K562 (cell line): ENCODE results near the gene INTS6L. TPM values are rescaled to one million over a fixed set of nuclear protein-coding genes. Genes with fewer than 3 reads are reported as not detected.

Experiments used
- BRD9 ChIP-seq: fragments of 450-650 bp; IDR thresholded peaks from 2 replicates; pipeline ENCODE4 v1.6.1; 2018; ENCODE audit warnings: low read depth; ENCODE audit not compliant: partially characterized antibody
- C11orf30 ChIP-seq: fragments of 450-650 bp; IDR thresholded peaks from 2 replicates; pipeline ENCODE4 v1.6.1; 2016; ENCODE audit warnings: low read depth, mild to moderate bottlenecking
- DMBX1 ChIP-seq: fragments of 250-450 bp; sonication (Bioruptor Pico); IDR thresholded peaks from 2 replicates; pipeline ENCODE4 v1.8.0; 2022; ENCODE audit warnings: inconsistent platforms, mild to moderate bottlenecking, moderate library complexity, borderline replicate concordance
- HDAC6 ChIP-seq: IDR thresholded peaks from 2 replicates; pipeline ENCODE4 v1.6.1; 2012; ENCODE audit warnings: low read depth, mild to moderate bottlenecking, control low read depth, inconsistent platforms, low read length, moderate library complexity
- LCOR ChIP-seq: sonication (generic); formaldehyde crosslinking; IDR thresholded peaks from 2 replicates; pipeline ENCODE4 v1.8.0; 2022; ENCODE audit warnings: mild to moderate bottlenecking, missing genetic modification reagents
- MAFK ChIP-seq: IDR thresholded peaks from 2 replicates; pipeline ENCODE4 v1.6.1; 2011; ENCODE audit warnings: low read length, improper control_type of control experiment
- MYC ChIP-seq, 2 experiments: fragments of 250-450 bp in 1 of 2; sonication (Bioruptor Pico) in 1 of 2; IDR thresholded peaks; 2 replicates each; pipeline versions ENCODE4 v1.5.1 to v1.6.1; 2012 to 2021; ENCODE audit warnings: low read depth in 2 of 2, borderline replicate concordance in 1 of 2, improper control_type of control experiment in 1 of 2, low read length in 1 of 2, mild to moderate bottlenecking in 1 of 2, moderate library complexity in 1 of 2
- POLR2AphosphoS5 ChIP-seq: IDR thresholded peaks from 2 replicates; pipeline ENCODE4 v1.6.1; 2011; ENCODE audit warnings: mild to moderate bottlenecking, low read depth, low read length, moderate library complexity; ENCODE audit not compliant: control insufficient read depth, insufficient read depth
- PRPF4 ChIP-seq: fragments of 200-400 bp; formaldehyde crosslinking; IDR thresholded peaks from one replicate; pipeline ENCODE4 v1.6.1; 2017; ENCODE audit warnings: low read length, low read depth, mild to moderate bottlenecking; ENCODE audit not compliant: insufficient read depth, poor library complexity, severe bottlenecking
- SMARCC2 ChIP-seq: fragments of 450-650 bp; IDR thresholded peaks from 2 replicates; pipeline ENCODE4 v1.6.1; 2017; ENCODE audit warnings: antibody characterized with exemption, moderate library complexity, mild to moderate bottlenecking, low read depth
- TAF15 ChIP-seq: fragments of 200-400 bp; formaldehyde crosslinking; IDR thresholded peaks from 2 replicates; pipeline ENCODE4 v1.6.1; 2017; ENCODE audit warnings: mild to moderate bottlenecking, low read depth, low read length, moderate library complexity
- ZBTB7A ChIP-seq: IDR thresholded peaks from 2 replicates; pipeline ENCODE4 v1.6.1; 2011; ENCODE audit warnings: low read depth, mild to moderate bottlenecking, low read length, moderate library complexity, borderline replicate concordance; ENCODE audit not compliant: control insufficient read depth
- ZFX ChIP-seq: sonication (generic); formaldehyde crosslinking; IDR thresholded peaks from 2 replicates; pipeline ENCODE4 v1.8.0; 2022; ENCODE audit warnings: mild to moderate bottlenecking, missing genetic modification reagents, moderate library complexity
- ZNF239 ChIP-seq: fragments of 250-450 bp; sonication (Bioruptor Pico); IDR thresholded peaks from 2 replicates; pipeline ENCODE4 v1.4.0; 2020; ENCODE audit warnings: mild to moderate bottlenecking
- ZNF311 ChIP-seq: fragments of 250-450 bp; sonication (Bioruptor Pico); IDR thresholded peaks from 2 replicates; pipeline ENCODE4 v1.4.0; 2020; ENCODE audit warnings: mild to moderate bottlenecking, moderate library complexity
- ZNF436 ChIP-seq: fragments of 250-450, 450-650 bp; sonication (Bioruptor Pico); formaldehyde crosslinking; IDR thresholded peaks from 2 replicates; pipeline ENCODE4 v1.7.0; 2020; ENCODE audit warnings: mild to moderate bottlenecking
- polyA plus RNA-seq, 8 experiments: library from polyadenylated mRNA; depleted of rRNA in 4 of 8; stranded (reverse) in 5 of 8; unstranded in 3 of 8; fragments of >200 nt; fragmentation: Nextera tagmentation in 2 of 8; fragmentation: Illumina TruSeq in 1 of 8; extraction: Ambion mirVana in 2 of 8; extraction: Trizol in 1 of 8; gene quantifications; 2 replicates each; pipeline versions ENCODE4 v1.2.1 to v1.2.3, GENCODE V29; 2011 to 2014; ENCODE audit warnings: inconsistent platforms in 1 of 8, missing spikeins in 1 of 8
- total RNA-seq, 7 experiments: library from RNA; depleted of rRNA in 6 of 7; stranded (reverse); fragments of >200 nt in 6 of 7; fragmentation: Illumina TruSeq in 2 of 7; extraction: Trizol in 2 of 7; gene quantifications; 2 replicates each; pipeline versions ENCODE4 v1.2.1 to v1.2.3, GENCODE V29; 2011 to 2021; ENCODE audit warnings: low replicate concordance in 1 of 7
- TF ChIP-seq, protein P1 (sequence below): fragments of 250-450 bp; sonication (Bioruptor Pico); IDR thresholded peaks from 2 replicates; pipeline ENCODE4 v1.6.1; 2021; ENCODE audit warnings: mild to moderate bottlenecking
- TF ChIP-seq, protein P2 (sequence below): sonication (generic); formaldehyde crosslinking; IDR thresholded peaks from 2 replicates; pipeline ENCODE4 v1.8.0; 2022; ENCODE audit warnings: mild to moderate bottlenecking, missing genetic modification reagents, borderline replicate concordance
- TF ChIP-seq, protein P3 (sequence below): fragments of 250-450 bp; sonication (Bioruptor Pico); IDR thresholded peaks from 2 replicates; pipeline ENCODE4 v1.5.0; 2021; ENCODE audit warnings: mild to moderate bottlenecking, borderline replicate concordance
- TF ChIP-seq, protein P4 (sequence below): fragments of 450-650 bp; IDR thresholded peaks from 2 replicates; pipeline ENCODE4 v1.6.1; 2014; ENCODE audit warnings: low read depth, mild to moderate bottlenecking, moderate library complexity, borderline replicate concordance

The INTS6L gene
- total and polyA plus RNA-seq, 9 of the 15 experiments (the other 6 are each of a cell fraction or from before 2014, with no cell fraction given): 6.1 to 44.9 (median 21.9) TPM

DNA sequence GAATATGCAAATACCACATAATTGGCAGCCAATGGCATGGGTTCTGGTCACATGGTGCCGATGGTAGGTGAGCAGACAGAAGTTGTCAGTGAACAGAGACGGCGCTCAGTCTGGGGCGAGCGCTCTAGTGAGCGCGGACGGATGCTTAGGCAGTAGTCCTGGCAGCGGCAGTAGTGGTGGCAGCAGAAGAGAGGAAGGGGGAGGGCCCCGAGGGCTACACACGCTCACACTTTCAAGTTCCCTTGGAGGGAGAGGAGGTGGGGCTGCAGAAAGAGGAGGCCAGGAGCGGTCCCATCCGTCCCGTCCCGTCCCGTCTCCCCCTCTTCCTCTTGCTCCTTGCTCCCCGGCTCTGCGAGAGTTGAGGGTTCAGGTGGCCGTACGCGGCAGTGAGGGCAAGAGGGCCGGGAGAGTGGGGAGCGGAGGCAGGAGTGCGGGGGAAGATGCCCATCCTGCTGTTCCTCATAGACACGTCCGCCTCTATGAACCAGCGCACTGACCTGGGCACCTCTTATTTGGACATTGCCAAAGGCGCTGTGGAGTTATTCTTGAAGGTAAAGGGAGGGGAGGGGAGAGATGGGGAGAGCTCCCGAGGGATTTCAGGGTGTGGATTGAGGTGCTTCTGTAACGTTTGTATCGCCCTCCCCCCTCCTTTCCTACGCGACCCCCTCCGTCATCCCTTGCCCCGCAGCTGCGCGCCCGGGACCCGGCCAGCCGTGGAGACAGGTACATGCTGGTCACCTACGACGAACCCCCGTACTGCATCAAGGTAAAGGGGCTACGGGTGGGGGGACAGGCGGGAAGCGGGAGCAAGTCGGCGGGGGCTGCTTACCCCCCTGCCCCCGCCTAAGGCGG lies at the start of gene INTS6L (continued):
- TF ChIP-seq, protein P1, sequence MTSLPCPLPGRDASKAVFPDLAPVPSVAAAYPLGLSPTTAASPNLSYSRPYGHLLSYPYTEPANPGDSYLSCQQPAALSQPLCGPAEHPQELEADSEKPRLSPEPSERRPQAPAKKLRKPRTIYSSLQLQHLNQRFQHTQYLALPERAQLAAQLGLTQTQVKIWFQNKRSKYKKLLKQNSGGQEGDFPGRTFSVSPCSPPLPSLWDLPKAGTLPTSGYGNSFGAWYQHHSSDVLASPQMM (CRISPR knock-in tag): no peak
- TF ChIP-seq ZFX (peak; percentile 60), SMARCC2 (no peak), ZNF436 (CRISPR knock-in tag) (no peak), DMBX1 (CRISPR knock-in tag) (no peak), POLR2AphosphoS5 (peak; percentile 94), LCOR (CRISPR knock-in tag) (0 out of 2 replicates have a peak, but pooled peaks have one; percentile 12), MAFK (no peak), ZNF239 (CRISPR knock-in tag) (no peak), ZBTB7A (no peak; the same call in 1 of the 2 replicates), HDAC6 (no peak), ZNF311 (CRISPR knock-in tag) (no peak), TAF15 (no peak), C11orf30 (peak; percentile 62), MYC (IDR thresholded peaks at IDR 0.05; ENCODE audit: low read depth, low read length) (no peak), MYC (CRISPR knock-in tag; IDR thresholded peaks at IDR 0.05; ENCODE audit: borderline replicate concordance, low read depth) (no peak), BRD9 (no peak), PRPF4 (no peak)
- TF ChIP-seq, protein P2, sequence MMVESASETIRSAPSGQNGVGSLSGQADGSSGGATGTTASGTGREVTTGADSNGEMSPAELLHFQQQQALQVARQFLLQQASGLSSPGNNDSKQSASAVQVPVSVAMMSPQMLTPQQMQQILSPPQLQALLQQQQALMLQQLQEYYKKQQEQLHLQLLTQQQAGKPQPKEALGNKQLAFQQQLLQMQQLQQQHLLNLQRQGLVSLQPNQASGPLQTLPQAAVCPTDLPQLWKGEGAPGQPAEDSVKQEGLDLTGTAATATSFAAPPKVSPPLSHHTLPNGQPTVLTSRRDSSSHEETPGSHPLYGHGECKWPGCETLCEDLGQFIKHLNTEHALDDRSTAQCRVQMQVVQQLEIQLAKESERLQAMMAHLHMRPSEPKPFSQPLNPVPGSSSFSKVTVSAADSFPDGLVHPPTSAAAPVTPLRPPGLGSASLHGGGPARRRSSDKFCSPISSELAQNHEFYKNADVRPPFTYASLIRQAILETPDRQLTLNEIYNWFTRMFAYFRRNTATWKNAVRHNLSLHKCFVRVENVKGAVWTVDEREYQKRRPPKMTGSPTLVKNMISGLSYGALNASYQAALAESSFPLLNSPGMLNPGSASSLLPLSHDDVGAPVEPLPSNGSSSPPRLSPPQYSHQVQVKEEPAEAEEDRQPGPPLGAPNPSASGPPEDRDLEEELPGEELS: no peak
- TF ChIP-seq, protein P3, sequence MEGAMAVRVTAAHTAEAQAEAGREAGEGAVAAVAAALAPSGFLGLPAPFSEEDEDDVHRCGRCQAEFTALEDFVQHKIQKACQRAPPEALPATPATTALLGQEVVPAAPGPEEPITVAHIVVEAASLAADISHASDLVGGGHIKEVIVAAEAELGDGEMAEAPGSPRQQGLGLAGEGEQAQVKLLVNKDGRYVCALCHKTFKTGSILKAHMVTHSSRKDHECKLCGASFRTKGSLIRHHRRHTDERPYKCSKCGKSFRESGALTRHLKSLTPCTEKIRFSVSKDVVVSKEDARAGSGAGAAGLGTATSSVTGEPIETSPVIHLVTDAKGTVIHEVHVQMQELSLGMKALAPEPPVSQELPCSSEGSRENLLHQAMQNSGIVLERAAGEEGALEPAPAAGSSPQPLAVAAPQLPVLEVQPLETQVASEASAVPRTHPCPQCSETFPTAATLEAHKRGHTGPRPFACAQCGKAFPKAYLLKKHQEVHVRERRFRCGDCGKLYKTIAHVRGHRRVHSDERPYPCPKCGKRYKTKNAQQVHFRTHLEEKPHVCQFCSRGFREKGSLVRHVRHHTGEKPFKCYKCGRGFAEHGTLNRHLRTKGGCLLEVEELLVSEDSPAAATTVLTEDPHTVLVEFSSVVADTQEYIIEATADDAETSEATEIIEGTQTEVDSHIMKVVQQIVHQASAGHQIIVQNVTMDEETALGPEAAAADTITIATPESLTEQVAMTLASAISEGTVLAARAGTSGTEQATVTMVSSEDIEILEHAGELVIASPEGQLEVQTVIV (CRISPR knock-in tag): no peak
- TF ChIP-seq, protein P4, sequence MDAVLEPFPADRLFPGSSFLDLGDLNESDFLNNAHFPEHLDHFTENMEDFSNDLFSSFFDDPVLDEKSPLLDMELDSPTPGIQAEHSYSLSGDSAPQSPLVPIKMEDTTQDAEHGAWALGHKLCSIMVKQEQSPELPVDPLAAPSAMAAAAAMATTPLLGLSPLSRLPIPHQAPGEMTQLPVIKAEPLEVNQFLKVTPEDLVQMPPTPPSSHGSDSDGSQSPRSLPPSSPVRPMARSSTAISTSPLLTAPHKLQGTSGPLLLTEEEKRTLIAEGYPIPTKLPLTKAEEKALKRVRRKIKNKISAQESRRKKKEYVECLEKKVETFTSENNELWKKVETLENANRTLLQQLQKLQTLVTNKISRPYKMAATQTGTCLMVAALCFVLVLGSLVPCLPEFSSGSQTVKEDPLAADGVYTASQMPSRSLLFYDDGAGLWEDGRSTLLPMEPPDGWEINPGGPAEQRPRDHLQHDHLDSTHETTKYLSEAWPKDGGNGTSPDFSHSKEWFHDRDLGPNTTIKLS: no peak
